GM18867 (cell line): Measurements from ENCODE around the gene PSMC5.
A peak's percentile ranks its signal among the peaks of the same experiment; 100 is the strongest.
"Not testable (repeated sequence)": the region's sequence is repeated elsewhere in the genome, so short reads cannot be mapped to it uniquely, and the experiment has no call there.

Source experiments
- ATAC-seq: cut with Tn5 transposase; IDR thresholded peaks from one replicate; pipeline ENCODE4 v1.9.1; 2021; ENCODE audit warnings: mild to moderate bottlenecking, moderate library complexity; ENCODE audit not compliant: unreplicated experiment

The PSMC5 gene

DNA sequence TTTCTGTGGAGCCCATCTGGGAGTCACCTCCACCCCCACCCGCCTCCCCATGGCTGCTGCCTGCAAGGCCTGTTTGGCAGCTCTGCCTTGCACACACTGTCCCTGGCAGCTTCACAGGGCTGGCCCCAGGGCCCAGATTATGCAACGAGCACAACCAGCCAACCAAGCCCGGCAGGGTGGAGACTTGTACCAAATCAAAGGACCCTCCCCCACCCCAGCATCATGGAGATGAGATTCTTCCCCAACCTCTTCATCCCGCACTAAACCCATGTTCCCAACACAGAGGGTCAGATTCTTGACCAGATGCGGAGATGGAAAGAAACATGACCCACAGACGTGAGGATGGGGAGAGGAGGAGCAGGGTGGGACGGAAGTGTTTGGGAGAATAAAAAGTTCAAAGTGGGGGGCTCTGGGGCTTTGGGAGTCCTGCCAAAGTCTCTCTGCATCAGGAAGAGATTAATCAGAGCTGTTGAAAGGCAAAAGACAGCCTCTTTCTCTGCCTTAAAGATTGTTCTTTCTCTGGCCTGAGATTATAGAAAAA is 11.5 kb downstream of the PSMC5 start:
- ATAC-seq = no peak

DNA sequence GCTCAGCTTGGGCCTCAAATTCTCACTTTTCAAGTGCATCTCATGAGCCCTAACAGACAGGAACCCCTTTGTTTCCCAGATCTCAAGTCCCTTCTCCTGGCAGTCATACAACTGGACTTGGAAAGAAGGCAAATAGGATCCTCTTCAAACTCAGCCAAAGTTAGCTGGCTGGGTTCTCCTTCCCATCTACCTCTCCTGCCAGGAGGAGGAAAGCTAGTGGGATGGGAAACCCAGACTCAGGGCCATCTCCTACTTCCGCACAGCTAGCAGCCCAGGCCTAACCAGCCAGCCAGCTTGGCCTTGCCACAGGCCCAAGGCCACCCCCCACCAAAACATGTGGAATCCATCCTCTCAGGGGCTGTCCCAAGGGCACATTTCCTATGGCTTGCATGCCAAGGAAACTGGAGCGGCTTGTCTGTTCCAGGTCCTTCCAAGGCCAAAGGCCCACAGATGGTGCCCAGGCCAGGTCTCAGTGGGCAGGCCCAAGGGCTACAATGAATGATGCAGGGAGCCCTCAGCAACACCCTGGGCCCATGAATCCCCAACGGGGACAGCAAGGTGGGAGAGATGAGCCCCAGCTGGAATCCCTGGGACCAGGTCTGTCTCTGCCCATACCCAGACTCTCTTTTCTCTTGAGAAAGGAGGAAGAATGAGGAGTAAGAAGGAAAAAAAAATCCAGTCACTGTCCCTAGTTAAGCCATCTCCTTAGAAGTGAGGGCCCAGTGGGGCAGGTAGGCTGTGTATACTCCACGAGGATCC is 13.5 kb downstream of the PSMC5 start:
- no peak for ATAC-seq

DNA sequence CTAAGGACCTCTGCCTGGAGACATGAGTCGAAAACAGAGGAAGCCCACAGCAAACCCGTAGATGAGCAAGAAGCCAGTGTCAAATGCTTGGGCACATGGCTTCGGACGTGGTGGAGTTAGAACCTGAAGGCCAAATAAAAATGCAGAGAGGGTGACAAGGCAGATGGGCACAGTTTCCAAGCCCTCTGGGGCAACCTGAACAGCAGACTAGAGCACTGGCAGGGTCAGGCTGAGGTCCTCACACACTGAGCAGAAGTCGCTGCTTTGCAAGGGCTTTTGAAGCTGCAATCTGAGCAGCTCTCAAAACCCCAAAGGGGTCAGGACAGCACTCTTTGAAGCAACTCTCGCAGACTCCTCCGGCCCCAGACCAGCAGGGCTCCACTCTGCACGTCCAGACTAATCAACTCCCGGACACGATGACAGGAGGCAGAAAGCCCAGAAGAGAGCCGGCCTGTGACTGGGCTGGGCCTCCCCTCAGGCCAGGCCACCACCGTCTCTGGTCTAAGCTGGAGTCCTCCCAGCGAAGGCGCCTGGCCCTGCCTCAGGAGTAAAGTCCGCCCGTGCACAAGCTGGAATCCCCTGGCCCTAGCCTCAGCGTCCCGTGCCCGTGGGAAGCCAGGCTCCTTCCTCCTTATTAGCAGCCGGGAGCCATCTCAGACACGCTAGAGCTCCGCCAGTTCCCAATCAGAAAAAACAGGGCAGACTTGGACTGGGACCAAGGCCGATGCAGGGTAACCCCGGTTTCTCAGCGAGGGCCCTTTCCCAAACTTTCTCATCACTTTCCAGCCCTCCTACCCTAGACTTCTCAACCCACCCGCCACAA is 14.3 kb downstream of the PSMC5 start:
- ATAC-seq = no peak

DNA sequence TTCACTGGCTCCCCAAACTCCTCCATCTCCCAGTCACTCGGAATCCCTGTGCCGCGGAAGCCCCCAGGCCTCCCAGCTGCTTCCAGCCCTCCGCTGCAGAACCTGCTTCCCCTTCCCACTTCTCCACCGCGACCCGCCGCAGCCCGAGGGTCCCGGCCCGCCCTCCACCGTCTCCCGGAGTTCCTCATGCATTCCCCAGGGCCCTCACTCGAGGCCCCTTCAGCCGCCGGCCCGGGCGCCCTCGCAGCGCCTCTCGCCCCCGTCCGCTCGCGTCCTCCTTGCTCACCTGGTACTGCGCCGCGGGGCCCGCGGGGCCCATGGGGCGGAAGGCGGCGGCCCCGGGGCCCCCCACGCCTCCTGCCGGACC is 14.9 kb downstream of the PSMC5 start:
- peak; percentile 27 for ATAC-seq

DNA sequence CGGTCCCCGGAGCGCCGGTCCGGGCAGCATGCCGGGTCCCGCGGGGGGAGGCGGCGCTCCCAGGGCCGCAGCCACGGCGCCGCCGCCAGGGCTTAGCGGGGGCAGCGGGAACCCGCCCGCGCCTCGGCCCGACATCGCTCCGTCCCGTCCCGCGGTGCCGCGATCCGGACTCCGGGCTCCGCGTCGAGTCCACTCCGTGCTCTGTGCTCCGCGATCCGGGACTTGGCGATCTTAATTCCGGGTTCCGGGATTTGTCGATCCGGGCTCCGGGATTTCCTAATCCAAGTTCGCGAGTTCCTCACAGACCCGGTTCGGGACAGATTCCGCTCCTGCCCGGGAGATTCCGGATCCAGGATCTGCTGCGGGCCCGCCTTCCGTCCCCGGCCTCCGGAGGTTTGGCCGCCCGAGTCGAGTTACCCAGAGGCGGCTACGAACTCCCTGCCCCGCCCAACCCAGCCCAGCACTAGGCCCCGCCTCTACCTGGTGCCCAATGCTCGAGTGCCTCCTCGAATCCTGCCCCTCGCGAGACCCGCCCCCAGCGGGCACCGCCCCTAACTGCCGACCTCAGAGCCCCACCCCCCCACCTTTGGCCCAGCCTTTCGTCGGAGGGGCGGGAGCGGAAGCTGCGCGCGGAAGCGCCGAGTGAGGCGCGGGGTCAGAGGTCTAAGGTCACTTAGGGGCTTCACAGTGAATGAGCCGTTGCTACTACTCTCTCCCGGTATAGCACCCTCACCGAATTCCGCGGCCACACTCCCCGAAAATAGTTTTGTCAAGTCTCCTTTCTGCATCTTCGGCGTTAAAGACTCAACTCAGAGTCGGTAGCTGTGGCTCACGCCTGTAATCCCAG is 15.5 kb downstream of the PSMC5 start, which contains the start of gene SMARCD2:
TSS of gene SMARCD2 (minus strand) at position 146 of the 847 bp plus-strand sequence. CDS start at position 135, 11 bp downstream.
- peak; percentile 80 for ATAC-seq

DNA sequence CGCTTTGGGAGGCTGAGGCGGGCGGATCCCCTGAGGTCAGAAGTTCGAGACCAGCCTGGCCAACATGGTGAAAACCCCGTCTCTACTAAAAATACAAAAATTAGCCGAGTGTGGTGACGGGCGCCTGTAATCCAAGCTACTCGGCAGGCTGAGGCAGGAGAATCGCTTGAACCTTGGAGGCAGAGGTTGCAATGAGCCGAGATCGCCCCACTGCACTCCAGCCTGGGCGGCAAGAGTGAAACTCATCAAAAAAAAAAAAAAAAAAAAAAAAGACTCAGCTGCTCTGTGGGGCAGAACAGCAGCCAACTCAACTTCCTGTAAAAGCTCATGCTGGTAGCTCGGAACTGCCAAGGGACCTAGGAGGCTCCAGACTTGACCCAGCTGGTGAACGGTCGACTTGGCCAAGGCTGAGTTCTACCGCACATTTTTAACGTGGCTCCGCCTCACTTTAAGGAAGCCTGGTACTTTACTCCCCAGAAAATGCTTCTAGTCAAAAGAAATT is 16.2 kb downstream of the PSMC5 start:
- ATAC-seq = not testable (repeated sequence)

DNA sequence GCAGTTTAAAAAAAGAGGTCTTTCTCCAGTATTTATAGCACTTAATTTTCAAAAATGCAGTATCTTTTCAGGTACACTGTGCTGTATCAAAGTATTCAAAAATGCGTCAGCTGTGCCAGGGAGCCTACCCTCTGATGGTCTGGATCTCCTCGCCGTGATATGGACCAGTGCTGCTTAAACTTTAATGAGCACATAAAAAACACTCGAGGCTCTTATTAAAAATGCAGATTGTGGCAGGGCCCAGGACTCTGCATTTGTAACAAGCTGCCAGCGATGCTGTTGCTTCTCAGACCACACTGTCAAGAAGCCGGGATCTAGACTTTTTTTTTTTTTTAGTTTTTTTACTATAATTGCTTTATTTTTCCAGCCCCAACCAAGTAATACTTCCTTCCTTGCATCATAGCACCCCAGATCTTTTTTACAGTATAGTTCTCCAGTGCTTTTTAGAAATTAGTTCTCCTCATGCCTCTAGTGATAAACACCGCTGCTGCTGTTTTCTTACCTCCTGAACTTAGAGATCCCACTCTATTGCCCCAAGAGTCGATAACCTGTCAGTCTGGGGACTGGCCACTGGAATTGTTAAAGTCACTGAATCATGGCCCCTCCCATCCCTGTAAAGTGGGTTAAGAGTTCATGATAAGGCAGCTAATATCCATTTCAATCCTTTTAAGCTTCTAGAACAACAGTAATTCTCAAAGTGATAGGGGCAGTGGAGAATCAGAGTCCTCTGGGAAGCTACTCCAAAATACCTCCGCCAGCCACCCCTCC is 16.9 kb downstream of the PSMC5 start:
- no peak for ATAC-seq

DNA sequence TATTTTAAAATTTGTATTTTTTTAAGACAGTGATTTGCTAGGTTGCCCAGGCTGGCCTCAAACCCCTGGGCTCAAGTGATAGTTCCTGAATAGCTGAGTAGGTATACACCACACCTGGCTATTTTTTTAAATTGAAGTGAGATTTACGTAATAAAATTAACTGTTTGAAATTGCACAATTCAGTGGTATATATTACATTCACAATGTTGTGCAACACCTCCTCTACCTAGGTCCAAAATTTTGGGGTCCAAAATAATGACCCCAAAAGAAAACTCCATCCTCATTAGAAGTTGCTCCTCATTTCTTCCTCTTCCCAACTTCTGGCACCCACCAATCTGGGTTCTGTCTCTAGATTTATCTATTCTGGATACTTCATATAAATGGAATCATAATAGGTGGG is 18.3 kb downstream of the PSMC5 start:
- no peak for ATAC-seq

DNA sequence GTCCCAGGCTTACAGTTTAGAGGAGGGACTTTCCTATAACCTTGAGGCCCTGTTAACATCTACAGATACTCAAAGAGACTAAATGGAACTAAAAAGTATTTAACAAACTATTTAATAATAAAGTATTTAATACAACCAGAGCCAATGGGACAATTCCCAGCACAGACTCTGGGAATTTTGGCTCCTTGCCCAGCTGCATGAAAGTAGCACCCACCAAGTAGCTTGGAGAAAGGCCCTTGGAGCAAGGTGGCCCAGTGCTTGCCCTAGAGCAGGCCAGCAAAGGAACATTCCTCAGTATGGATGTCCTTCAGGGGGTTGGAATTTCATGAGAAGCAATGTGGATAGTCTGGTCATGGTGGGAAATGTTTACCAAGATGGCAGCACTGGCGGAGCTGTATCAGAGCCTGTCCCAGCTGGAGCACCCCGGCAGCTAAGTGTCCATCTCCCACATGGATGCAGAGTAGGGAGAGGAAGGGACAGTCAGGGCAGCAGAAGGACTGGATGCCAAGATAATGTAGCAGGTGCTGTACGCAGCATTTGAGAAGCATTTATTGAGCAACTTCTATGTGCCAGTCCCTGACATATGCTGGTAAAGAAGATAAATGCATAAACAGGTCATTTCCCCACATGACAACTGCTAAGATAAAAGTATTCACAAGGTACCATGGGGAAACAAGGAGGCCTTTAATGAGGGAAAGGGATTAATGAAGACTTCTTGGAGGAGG is 20.5 kb downstream of the PSMC5 start:
- no peak for ATAC-seq

DNA sequence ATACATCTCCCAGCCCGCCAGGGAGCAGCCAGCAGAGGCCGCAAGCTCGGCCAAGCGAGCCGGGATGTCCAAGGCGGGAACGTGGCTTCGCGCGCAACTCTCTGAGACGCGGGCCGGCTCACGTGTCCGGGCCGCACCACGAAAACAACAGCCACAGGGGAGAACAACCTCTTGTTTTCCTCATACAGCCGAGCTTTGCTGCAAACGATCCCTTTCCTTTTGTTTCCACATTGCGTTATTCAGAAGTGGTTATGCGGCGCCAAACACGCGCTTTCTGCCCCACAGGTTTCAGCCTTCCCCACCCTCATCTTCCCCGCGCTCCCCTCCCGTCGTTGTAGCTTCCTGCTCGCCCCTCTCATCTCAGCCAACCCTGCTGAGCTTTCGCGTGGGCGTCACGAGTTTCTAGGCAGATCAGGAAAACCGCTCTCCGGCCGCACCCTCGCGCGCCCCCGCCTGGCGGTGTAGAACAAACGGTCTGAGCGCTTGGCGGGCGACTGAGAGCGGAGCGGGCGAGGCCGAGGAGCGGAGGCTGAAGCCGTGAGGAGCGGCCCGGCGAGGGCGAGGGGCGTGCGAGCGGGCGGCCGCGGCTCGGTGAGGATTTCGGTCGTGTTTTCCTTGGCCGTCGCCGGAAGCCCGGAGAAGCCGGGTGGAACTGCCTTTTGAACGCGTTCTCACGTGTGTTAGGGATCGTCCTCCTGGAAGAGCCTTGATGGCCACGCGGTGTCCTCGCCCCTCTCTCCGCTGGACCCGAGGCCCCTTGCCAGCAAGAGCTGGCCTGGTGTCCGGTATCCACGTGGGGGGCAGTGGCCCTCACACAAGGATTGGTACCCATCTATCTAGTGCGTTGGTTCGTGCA is 21.8 kb downstream of the PSMC5 start:
- peak; percentile 85 for ATAC-seq

DNA sequence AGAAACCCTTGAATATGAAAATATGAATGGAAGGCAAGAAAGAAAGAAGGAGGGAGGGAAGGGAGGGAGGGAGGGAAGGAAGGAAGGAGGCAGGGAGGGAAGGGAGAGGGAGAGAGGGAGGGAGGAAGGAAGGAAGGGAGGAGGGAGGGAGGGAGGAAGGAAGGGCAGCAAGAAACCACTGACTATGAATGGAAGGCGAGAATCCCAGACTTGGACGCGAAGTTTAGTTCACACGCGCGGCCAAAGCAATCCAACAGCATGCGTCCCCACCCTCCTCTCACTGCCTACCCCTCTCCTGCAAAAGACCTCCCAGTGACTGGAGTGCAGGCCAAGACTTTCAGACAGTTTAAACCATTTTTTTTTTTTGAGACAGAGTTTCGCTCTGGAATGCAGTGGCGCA is 23.2 kb downstream of the PSMC5 start:
- ATAC-seq = no peak

DNA sequence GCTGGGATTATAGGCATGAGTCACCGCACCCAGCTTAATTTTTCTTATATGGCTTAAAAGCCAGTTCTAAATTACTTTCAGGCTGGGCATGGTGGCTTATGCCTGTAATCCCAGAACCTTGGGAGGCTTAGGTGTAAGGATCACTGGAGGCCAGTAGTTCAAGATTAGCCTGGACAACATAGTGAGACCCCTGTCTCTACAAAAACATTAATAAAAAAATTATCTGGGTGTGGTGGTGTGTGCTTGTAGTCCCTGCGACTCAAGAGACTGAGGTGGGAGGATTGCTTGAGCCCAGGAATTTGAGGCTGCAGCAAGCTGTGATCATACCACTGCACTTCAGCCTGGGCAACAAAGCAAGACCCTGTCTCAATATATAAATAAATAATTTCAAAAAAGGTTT is 26.0 kb downstream of the PSMC5 start:
- ATAC-seq = no peak

DNA sequence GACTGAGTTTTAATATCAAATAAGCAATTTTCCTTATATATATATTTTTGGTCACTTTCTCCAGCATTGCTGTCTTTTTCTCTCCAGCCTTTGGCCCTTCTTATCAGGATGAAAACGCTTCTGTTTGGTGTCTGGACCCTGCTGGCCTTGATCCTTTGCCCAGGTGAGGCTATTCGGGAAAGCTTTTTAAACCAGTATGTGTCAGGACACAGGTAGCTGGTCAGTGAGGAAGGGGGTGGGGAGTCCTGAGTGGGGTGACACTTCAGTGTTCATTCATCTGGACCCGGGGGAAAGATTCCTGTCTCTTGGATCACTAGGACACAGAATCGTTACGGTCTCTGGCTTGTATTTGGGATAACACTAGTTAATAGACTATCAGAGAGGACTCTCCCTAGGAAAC is 27.5 kb downstream of the PSMC5 start:
- no peak for ATAC-seq

DNA sequence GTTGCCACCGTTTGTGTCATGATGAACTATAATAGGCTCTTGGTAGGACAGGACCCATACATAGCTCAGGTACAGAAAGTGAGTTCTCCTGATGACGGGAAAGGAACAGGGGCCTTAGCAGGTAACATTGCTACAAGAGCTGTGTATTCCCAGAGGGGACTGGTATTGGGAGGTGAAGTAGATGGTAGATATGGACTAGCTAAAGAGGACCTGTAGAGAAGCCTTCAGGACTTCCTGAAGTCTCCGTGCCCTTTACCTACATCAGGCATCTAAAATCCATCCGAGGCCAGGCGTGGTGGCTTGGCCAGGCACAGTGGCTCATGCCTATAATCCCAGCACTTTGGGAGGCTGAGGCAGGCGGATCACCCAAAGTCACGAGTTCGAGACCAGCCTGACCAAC is 28.0 kb downstream of the PSMC5 start:
- no peak for ATAC-seq

DNA sequence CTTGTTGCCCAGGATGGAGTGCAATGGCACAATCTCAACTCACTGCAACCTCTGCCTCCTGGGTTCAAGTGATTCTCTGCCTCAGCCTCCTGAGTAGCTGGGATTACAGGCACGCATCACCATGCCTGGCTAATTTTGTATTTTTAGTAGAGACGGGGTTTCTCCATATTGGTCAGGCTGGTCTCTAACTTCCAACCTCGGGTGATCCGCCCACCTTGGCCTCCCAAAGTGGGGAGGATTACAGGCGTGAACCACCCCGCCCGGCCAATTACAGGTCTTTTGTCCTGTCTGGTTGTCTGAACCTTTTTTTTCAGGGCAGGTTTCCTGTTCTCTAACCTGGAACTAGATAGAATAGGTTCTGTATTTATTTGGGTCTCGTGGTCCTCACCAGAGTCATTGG is 29.2 kb downstream of the PSMC5 start:
- not testable (repeated sequence) for ATAC-seq

DNA sequence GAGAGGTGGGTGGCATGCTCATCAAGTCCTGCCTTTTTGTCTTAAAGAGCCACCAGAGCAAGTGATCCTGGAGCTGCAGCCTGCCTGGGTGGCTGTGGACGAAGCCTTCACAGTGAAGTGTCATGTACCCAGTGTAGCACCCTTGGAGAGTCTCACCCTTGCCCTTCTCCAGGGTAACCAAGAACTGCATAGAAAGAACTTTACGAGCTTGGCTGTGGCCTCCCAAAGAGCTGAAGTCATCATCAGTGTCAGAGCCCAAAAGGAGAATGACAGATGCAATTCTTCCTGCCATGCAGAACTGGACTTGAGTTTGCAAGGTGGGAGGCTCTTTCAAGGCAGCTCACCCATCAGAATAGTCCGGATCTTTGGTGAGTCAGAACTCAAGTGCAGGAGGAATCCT is 32.0 kb downstream of the PSMC5 start:
- ATAC-seq = no peak

DNA sequence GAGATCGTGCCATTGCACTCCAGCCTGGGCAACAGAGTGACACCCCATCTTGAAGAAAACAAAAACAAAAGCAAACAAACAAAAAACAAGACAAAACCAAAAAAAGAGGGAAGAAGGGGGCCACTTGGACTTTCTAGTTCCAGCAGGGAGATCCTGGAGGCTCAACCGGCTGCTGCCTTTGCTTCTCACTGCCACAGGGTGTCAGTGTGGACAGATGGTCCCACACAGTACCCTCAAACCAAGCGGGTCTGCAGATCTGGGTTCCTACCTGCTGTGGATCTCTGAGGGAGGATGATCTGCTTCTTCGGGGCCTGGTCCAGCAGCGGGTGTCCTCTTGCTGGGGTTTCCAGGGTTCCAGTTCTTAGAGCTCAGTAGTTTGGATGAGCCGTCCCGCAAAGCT is 39.4 kb downstream of the PSMC5 start:
- ATAC-seq = not testable (repeated sequence)

DNA sequence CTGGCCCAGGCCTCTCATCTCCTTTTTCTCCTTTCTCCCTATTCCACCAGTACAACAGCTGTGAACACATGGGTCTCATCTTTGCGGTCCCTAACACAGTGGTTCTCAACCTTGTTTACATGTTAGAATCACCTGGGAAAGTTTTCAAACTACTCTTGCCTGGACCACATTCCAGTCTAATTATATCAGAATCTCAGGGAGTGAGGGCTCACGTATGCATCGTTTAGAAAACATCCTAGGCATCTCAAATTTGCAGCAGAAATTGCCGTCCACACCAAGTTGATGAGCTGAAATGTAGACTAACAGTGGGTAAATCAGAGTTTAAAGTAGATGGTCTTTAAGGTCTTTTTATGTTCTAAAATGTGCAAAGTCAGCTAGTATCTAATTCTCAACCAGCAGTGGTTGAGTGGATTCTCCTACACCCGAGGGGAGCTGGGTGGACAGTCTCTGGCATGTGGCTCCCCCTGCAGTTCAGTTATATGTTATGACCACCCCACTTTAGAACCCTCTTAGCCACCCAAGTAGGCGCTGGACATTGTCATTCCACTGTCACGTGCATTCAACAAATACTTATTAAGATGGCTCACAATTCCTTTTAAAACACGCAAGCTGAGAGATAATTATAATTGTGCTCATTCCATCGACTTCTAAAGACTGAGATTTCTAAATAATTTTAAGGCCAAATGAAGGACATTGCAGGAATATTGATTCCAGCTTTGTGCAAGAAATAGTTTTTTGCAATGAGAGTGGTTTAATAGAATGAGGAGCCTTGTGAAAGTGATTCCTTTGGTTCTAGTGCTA is 42.5 kb downstream of the PSMC5 start:
- not testable (repeated sequence) for ATAC-seq
